Measurements from ENCODE around the gene TBC1D10B. TPM values are rescaled to one million over a fixed set of nuclear protein-coding genes. Genes with fewer than 3 reads are reported as not detected.

TBC1D10B gene
- total and polyA plus RNA-seq, 2 of the 8 experiments (the other 6 are each of a cell fraction or from before 2014, with no cell fraction given) = 15.4 to 28.6 TPM

DNA sequence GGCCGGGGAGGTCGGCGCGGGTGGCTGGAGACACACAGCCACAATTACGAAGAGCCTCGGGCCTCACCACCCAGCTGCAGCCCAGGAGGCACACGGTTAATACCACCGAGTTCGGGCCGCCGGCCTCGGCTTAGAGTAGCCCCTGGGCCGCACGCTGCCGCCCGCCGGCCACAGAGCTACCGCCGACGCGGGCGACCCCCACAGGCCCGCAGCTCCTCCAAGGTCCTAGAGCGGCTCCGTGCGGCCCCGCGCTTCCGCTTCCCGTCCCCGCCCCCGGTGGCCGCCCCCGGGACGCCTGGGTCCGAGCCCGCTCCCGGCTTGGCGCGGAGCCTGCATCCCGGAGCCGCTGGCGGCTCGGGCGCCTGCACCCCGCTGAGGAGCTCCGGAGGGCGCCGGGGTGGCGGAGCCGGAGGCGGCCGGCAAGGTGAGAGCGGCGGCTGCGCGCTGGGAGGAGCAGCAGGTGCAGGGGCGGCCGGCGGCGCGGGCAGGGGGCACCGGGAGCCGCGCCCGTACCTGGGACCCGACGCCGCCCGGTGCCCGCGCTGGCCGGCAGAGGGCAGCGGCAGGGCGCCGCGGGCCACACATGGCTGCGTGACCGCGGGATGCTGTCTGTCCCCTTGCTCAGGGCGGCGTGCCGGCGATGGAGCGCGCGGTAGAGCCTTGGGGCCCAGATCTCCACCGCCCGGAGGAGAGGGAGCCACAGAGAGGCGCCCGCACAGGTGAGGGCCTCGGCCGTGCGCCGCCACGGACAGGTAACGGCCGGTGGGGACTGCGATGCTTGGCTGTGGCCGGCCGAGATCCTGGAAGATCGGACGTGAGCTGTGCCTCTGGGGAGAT is 25.1 kb upstream of the TBC1D10B start, which contains the start of gene ZNF48 (continued):
- TF ChIP-seq PHF8 (conservative IDR thresholded peaks at IDR 0.05; ENCODE audit: low read depth, low read length) (peak; percentile 64; the same call in 1 of the 2 replicates), SP2 (IDR thresholded peaks at IDR 0.05; ENCODE audit: low read length) (peak; percentile 89), GABPA (IDR thresholded peaks at IDR 0.05; ENCODE audit: borderline replicate concordance, insufficient read depth, low read length) (peak; percentile 79; the same call in 1 of the 2 replicates), RFX5 (IDR thresholded peaks at IDR 0.05; ENCODE audit: borderline replicate concordance, low read depth, low read length) (no peak), SIRT6 (IDR thresholded peaks at IDR 0.05; ENCODE audit: low read length) (no peak), SUZ12 (IDR thresholded peaks at IDR 0.05; ENCODE audit: low read length) (no peak), SIN3A (conservative IDR thresholded peaks at IDR 0.05 in 1 of 2, IDR thresholded peaks at IDR 0.05 in 1 of 2; ENCODE audit: low read depth in 1 of 2, low read length in 2 of 2) (peak; percentile 77 to 84; a peak in 3 of 4 replicates), TBP (IDR thresholded peaks at IDR 0.05; ENCODE audit: low read depth, low read length) (peak; percentile 63), CREB1 (IDR thresholded peaks at IDR 0.05) (peak; percentile 39)
- TF ChIP-seq, protein P1, sequence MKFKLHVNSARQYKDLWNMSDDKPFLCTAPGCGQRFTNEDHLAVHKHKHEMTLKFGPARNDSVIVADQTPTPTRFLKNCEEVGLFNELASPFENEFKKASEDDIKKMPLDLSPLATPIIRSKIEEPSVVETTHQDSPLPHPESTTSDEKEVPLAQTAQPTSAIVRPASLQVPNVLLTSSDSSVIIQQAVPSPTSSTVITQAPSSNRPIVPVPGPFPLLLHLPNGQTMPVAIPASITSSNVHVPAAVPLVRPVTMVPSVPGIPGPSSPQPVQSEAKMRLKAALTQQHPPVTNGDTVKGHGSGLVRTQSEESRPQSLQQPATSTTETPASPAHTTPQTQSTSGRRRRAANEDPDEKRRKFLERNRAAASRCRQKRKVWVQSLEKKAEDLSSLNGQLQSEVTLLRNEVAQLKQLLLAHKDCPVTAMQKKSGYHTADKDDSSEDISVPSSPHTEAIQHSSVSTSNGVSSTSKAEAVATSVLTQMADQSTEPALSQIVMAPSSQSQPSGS (IDR thresholded peaks at IDR 0.05; ENCODE audit: low read length) = no peak
- TF ChIP-seq, protein P2, sequence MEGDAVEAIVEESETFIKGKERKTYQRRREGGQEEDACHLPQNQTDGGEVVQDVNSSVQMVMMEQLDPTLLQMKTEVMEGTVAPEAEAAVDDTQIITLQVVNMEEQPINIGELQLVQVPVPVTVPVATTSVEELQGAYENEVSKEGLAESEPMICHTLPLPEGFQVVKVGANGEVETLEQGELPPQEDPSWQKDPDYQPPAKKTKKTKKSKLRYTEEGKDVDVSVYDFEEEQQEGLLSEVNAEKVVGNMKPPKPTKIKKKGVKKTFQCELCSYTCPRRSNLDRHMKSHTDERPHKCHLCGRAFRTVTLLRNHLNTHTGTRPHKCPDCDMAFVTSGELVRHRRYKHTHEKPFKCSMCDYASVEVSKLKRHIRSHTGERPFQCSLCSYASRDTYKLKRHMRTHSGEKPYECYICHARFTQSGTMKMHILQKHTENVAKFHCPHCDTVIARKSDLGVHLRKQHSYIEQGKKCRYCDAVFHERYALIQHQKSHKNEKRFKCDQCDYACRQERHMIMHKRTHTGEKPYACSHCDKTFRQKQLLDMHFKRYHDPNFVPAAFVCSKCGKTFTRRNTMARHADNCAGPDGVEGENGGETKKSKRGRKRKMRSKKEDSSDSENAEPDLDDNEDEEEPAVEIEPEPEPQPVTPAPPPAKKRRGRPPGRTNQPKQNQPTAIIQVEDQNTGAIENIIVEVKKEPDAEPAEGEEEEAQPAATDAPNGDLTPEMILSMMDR (IDR thresholded peaks at IDR 0.05; ENCODE audit: control extremely low read depth in 1 of 3, insufficient read depth in 1 of 3, low read depth in 1 of 3, low read length in 3 of 3) = peak; percentile 43 to 69 (median 49)
